ENCODE measurements around the gene DOCK4.

GRCh38 chr7:111958896-111959295, 247.3 kb downstream of the DOCK4 start:
- TF ChIP-seq CTCF (conservative IDR thresholded peaks at IDR 0.05 in 1 of 2, IDR thresholded peaks at IDR 0.05 in 1 of 2; ENCODE audit: extremely low read depth in 1 of 2, insufficient read depth in 1 of 2, low read depth in 1 of 2, low read length in 2 of 2) (no peak), EZH2 (IDR thresholded peaks at IDR 0.05; ENCODE audit: borderline replicate concordance, low read length) (no peak)

Measured in mammary epithelial cell (primary cell).